ENCODE data around the gene DIO3. TPM values are rescaled to one million over a fixed set of nuclear protein-coding genes. Genes with fewer than 3 reads are reported as not detected.

DIO3 gene
- total and polyA plus RNA-seq, 2 of the 13 experiments (the other 11 are each of a cell fraction or from before 2014, with no cell fraction given): not detected

GRCh38 chr14:101553393-101553792, 7.9 kb upstream of the DIO3 start:
- Histone ChIP-seq H3K4me1 (ENCODE audit: insufficient read depth, low read length) (peaks cover 11% of the 10 kb centered on the region), H3K36me3 (replicated peaks in 1 of 2; ENCODE audit: control insufficient read depth in 1 of 2, insufficient read depth in 2 of 2, low read length in 2 of 2) (no peaks in the 10 kb centered on the region), H3K9ac (ENCODE audit: insufficient read depth, low read depth, low read length) (no peak overlapping the region), H3K9me3 (ENCODE audit: low read length) (no peaks in the 10 kb centered on the region), H3K4me2 (ENCODE audit: low read depth, low read length) (no peak overlapping the region), H3K4me3 (replicated peaks in 1 of 3; ENCODE audit: insufficient read depth in 1 of 3, low read depth in 2 of 3, low read length in 3 of 3) (no peak overlapping the region), H4K20me1 (ENCODE audit: insufficient read depth, low read length) (no peaks in the 10 kb centered on the region), H3K27me3 (ENCODE audit: control insufficient read depth in 1 of 2, insufficient read depth in 2 of 2, low read length in 2 of 2) (peaks cover 4 to 15% of the 10 kb centered on the region in 2 experiments; a peak in 4 of 5 replicates), H2AFZ (ENCODE audit: low read length) (no peak overlapping the region), H3K79me2 (ENCODE audit: insufficient read depth, low read length) (no peaks in the 10 kb centered on the region), H3K27ac (ENCODE audit: extremely low read length, insufficient read depth, low read length) (no peak overlapping the region)
- ChIA-PET POLR2A (no interaction called here), CTCF (ENCODE audit: low intra/inter-chr PET ratio, low total read pairs) (no interaction called here)
- no peak for FAIRE-seq
- in situ Hi-C loops (cut with HindIII; ENCODE audit: extremely low pct_ligation_motif_present, low pct_unique_long_range_greater_than_20kb) (no loop called here), intact Hi-C loops (cut with micrococcal nuclease; ENCODE audit: unreplicated experiment) (no loop called here)
- TF ChIP-seq ZNF274 (CRISPR knock-in tag; IDR thresholded peaks at IDR 0.05): no peak
- 0 out of 2 replicates have a peak, but pooled peaks have one; percentile 37 for TF ChIP-seq ZNF629 (CRISPR knock-in tag; conservative IDR thresholded peaks at IDR 0.05)
- no peak for ATAC-seq
- no TSS peak for BruUV-seq (replicated peaks)
- DNase-seq (ENCODE audit: low spot score): no peak
- 33% methylated on average over 1 of the region's 1 CpG for whole genome bisulfite sequencing (ENCODE audit: low lambda C conversion rate)

- Histone ChIP-seq H3K27ac (ENCODE audit: extremely low read length, insufficient read depth, low read length) (no peak overlapping the region), H3K4me3 (replicated peaks in 1 of 3; ENCODE audit: insufficient read depth in 1 of 3, low read depth in 2 of 3, low read length in 3 of 3) (no peak overlapping the region), H3K79me2 (ENCODE audit: insufficient read depth, low read length) (no peaks in the 10 kb centered on the region), H3K27me3 (ENCODE audit: control insufficient read depth in 1 of 2, insufficient read depth in 2 of 2, low read length in 2 of 2) (peaks cover 8 to 21% of the 10 kb centered on the region in 2 experiments; a peak in 4 of 5 replicates), H3K9ac (ENCODE audit: insufficient read depth, low read depth, low read length) (no peak overlapping the region), H3K36me3 (replicated peaks in 1 of 2; ENCODE audit: control insufficient read depth in 1 of 2, insufficient read depth in 2 of 2, low read length in 2 of 2) (no peaks in the 10 kb centered on the region), H3K4me2 (ENCODE audit: low read depth, low read length) (no peak overlapping the region), H4K20me1 (ENCODE audit: insufficient read depth, low read length) (no peaks in the 10 kb centered on the region), H3K9me3 (ENCODE audit: low read length) (no peaks in the 10 kb centered on the region), H3K4me1 (ENCODE audit: insufficient read depth, low read length) (peaks cover 11% of the 10 kb centered on the region), H2AFZ (ENCODE audit: low read length) (no peak overlapping the region)
- WGBS (ENCODE audit: low lambda C conversion rate): 39% methylated on average over 4 of the region's 6 CpGs
- ChIA-PET POLR2A (no interaction called here), CTCF (ENCODE audit: low intra/inter-chr PET ratio, low total read pairs) (no interaction called here)
- DNase-seq (ENCODE audit: low spot score): no peak
- no peak for ATAC-seq
- TF ChIP-seq ZNF329 (CRISPR knock-in tag; IDR thresholded peaks at IDR 0.05; ENCODE audit: low read depth): peak; percentile 96
- no peak for TF ChIP-seq ZMAT5 (CRISPR knock-in tag; IDR thresholded peaks at IDR 0.05; ENCODE audit: borderline replicate concordance, low read depth)
- no peak for TF ChIP-seq TIGD3 (CRISPR knock-in tag; IDR thresholded peaks at IDR 0.05; ENCODE audit: borderline replicate concordance)
- TF ChIP-seq DPF2 (CRISPR knock-in tag; IDR thresholded peaks at IDR 0.05; ENCODE audit: borderline replicate concordance, low read depth): no peak
- no peak for TF ChIP-seq TCF7 (IDR thresholded peaks at IDR 0.05; ENCODE audit: low read depth)
- intact Hi-C loops (cut with micrococcal nuclease; ENCODE audit: unreplicated experiment) (no loop called here), in situ Hi-C loops (cut with HindIII; ENCODE audit: extremely low pct_ligation_motif_present, low pct_unique_long_range_greater_than_20kb) (no loop called here)
- BruUV-seq (replicated peaks): no TSS peak
- FAIRE-seq: no peak
Observed at GRCh38 chr14:101553931-101554330, 7.4 kb upstream of the DIO3 start.
